Activated T-helper 17 cell treated with anti-CD3 and anti-CD28 coated beads, Interleukin-2, amount 50 U/mL, for 72 hours (primary cell): ENCODE data around the gene SLC9A9. TPM values are rescaled to one million over a fixed set of nuclear protein-coding genes. Genes with fewer than 3 reads are reported as not detected.
"Not testable (repeated sequence)": the region's sequence is repeated elsewhere in the genome, so short reads cannot be mapped to it uniquely, and the experiment has no call there.

Source experiments
- ATAC-seq: fragments of 150-1000 bp; cut with Tn5 transposase; replicated peaks from 2 replicates; pipeline ENCODE4 v1.10.0; 2021; ENCODE audit warnings: mild to moderate bottlenecking, moderate library complexity
- H3K27ac Mint-ChIP-seq: one replicate; pipeline ENCODE4 v1.8.0; 2022; ENCODE audit warnings: mixed read lengths
- H3K27me3 Mint-ChIP-seq: one replicate; pipeline ENCODE4 v1.8.0; 2022; ENCODE audit warnings: mixed read lengths
- H3K36me3 Mint-ChIP-seq: one replicate; pipeline ENCODE4 v1.8.0; 2022; ENCODE audit warnings: low read depth, mild to moderate bottlenecking, mixed read lengths
- H3K4me1 Mint-ChIP-seq: one replicate; pipeline ENCODE4 v1.8.0; 2022; ENCODE audit warnings: mixed read lengths
- H3K4me3 Mint-ChIP-seq: one replicate; pipeline ENCODE4 v1.8.0; 2022; ENCODE audit warnings: mild to moderate bottlenecking, mixed read lengths
- H3K9me3 Mint-ChIP-seq: one replicate; pipeline ENCODE4 v1.8.0; 2022; ENCODE audit warnings: mixed read lengths
- total RNA-seq, 2 donors: library from RNA; stranded (reverse); gene quantifications; one replicate each; pipeline ENCODE4 v1.2.3, GENCODE V29; 2022

The SLC9A9 gene
- total RNA-seq, 2 donors from 2014 or later = 4.0 to 15.2 TPM

GRCh38 chr3:143810166-143810952, 37.9 kb downstream of the SLC9A9 start:
- H3K4me1 Mint-ChIP-seq = peaks cover 19% of the 10 kb centered on the region
- H3K36me3 Mint-ChIP-seq = no peaks in the 10 kb centered on the region
- no peaks in the 10 kb centered on the region for H3K27me3 Mint-ChIP-seq
- H3K4me3 Mint-ChIP-seq = no peak overlapping the region
- H3K9me3 Mint-ChIP-seq = no peaks in the 10 kb centered on the region
- ATAC-seq = no peak
- no peak overlapping the region for H3K27ac Mint-ChIP-seq

- Mint-ChIP-seq H3K27me3 (no peaks in the 10 kb centered on the region), H3K9me3 (no peaks in the 10 kb centered on the region), H3K27ac (no peak overlapping the region), H3K4me3 (no peak overlapping the region), H3K36me3 (no peaks in the 10 kb centered on the region), H3K4me1 (peaks cover 10% of the 10 kb centered on the region)
- no peak for ATAC-seq
These were observed 39.1 kb downstream of the SLC9A9 start for GRCh38 chr3:143809121-143809621.

- Mint-ChIP-seq H3K27me3 (no peaks in the 10 kb centered on the region), H3K36me3 (no peaks in the 10 kb centered on the region)
These were observed 40.2 kb downstream of the SLC9A9 start for GRCh38 chr3:143808030-143808429.

GRCh38 chr3:143806038-143806437, 42.2 kb downstream of the SLC9A9 start:
- Mint-ChIP-seq H3K9me3 (no peaks in the 10 kb centered on the region), H3K27me3 (no peaks in the 10 kb centered on the region), H3K4me3 (no peak overlapping the region), H3K27ac (no peak overlapping the region), H3K36me3 (no peaks in the 10 kb centered on the region), H3K4me1 (no peaks in the 10 kb centered on the region)
- ATAC-seq = no peak

More at GRCh38 chr3:143808030-143808429, 40.2 kb downstream of the SLC9A9 start:
- peak; percentile 89 for ATAC-seq
- Mint-ChIP-seq H3K9me3 (no peaks in the 10 kb centered on the region), H3K4me3 (no peak overlapping the region), H3K27ac (no peak overlapping the region), H3K4me1 (peaks cover 3% of the 10 kb centered on the region)

- ATAC-seq, H3K9me3 Mint-ChIP-seq, H3K27me3 Mint-ChIP-seq, H3K27ac Mint-ChIP-seq, H3K4me3 Mint-ChIP-seq, H3K36me3 Mint-ChIP-seq, H3K4me1 Mint-ChIP-seq: not testable (repeated sequence)
These were observed 42.8 kb downstream of the SLC9A9 start for GRCh38 chr3:143805476-143805875.

GRCh38 chr3:143801046-143801445, 47.2 kb downstream of the SLC9A9 start:
- not testable (repeated sequence) for ATAC-seq, H3K36me3 Mint-ChIP-seq, H3K27me3 Mint-ChIP-seq, H3K4me3 Mint-ChIP-seq, H3K9me3 Mint-ChIP-seq, H3K4me1 Mint-ChIP-seq, H3K27ac Mint-ChIP-seq

GRCh38 chr3:143798151-143798550, 50.1 kb downstream of the SLC9A9 start:
- Mint-ChIP-seq H3K27ac (peak overlapping the region; percentile 6), H3K36me3 (peaks cover 11% of the 10 kb centered on the region)
- H3K4me1 Mint-ChIP-seq, H3K9me3 Mint-ChIP-seq, H3K27me3 Mint-ChIP-seq, H3K4me3 Mint-ChIP-seq, ATAC-seq: not testable (repeated sequence)

- ATAC-seq = peak; percentile 54
- Mint-ChIP-seq H3K4me1 (no peaks in the 10 kb centered on the region), H3K9me3 (peaks cover 6% of the 10 kb centered on the region), H3K36me3 (peaks cover 19% of the 10 kb centered on the region), H3K27me3 (no peaks in the 10 kb centered on the region), H3K27ac (no peak overlapping the region), H3K4me3 (no peak overlapping the region)
These were observed 52.4 kb downstream of the SLC9A9 start for GRCh38 chr3:143795874-143796273.

- H3K9me3 Mint-ChIP-seq = peaks cover 6% of the 10 kb centered on the region
- no peaks in the 10 kb centered on the region for H3K4me1 Mint-ChIP-seq
- no peaks in the 10 kb centered on the region for H3K27me3 Mint-ChIP-seq
- no peak overlapping the region for H3K4me3 Mint-ChIP-seq
- H3K36me3 Mint-ChIP-seq = peaks cover 19% of the 10 kb centered on the region
- H3K27ac Mint-ChIP-seq = no peak overlapping the region
- no peak for ATAC-seq
These were observed 53.3 kb downstream of the SLC9A9 start for GRCh38 chr3:143794793-143795462.

GRCh38 chr3:143793971-143794370, 54.3 kb downstream of the SLC9A9 start:
- H3K36me3 Mint-ChIP-seq = peaks cover 19% of the 10 kb centered on the region
- peaks cover 6% of the 10 kb centered on the region for H3K9me3 Mint-ChIP-seq
- no peaks in the 10 kb centered on the region for H3K4me1 Mint-ChIP-seq
- ATAC-seq = no peak
- H3K27me3 Mint-ChIP-seq = no peaks in the 10 kb centered on the region
- no peak overlapping the region for H3K27ac Mint-ChIP-seq
- H3K4me3 Mint-ChIP-seq = no peak overlapping the region

- Mint-ChIP-seq H3K27me3 (no peaks in the 10 kb centered on the region), H3K4me1 (no peaks in the 10 kb centered on the region), H3K4me3 (no peak overlapping the region), H3K36me3 (peaks cover 19% of the 10 kb centered on the region), H3K9me3 (peaks cover 6% of the 10 kb centered on the region), H3K27ac (no peak overlapping the region)
- ATAC-seq = no peak
These were observed 56.9 kb downstream of the SLC9A9 start for GRCh38 chr3:143791386-143791785.

- no peak for ATAC-seq
- Mint-ChIP-seq H3K4me3 (no peak overlapping the region), H3K27me3 (no peaks in the 10 kb centered on the region), H3K4me1 (no peaks in the 10 kb centered on the region), H3K36me3 (no peaks in the 10 kb centered on the region), H3K9me3 (no peaks in the 10 kb centered on the region), H3K27ac (no peak overlapping the region)
These were observed 61.8 kb downstream of the SLC9A9 start for GRCh38 chr3:143786219-143787191.

GRCh38 chr3:143784446-143784845, 63.8 kb downstream of the SLC9A9 start:
- Mint-ChIP-seq H3K4me3 (no peak overlapping the region), H3K36me3 (no peaks in the 10 kb centered on the region), H3K27me3 (no peaks in the 10 kb centered on the region), H3K4me1 (no peaks in the 10 kb centered on the region), H3K27ac (no peak overlapping the region), H3K9me3 (no peaks in the 10 kb centered on the region)
- ATAC-seq = no peak

- Mint-ChIP-seq H3K27me3 (no peaks in the 10 kb centered on the region), H3K27ac (no peak overlapping the region), H3K4me3 (no peak overlapping the region), H3K36me3 (no peaks in the 10 kb centered on the region), H3K9me3 (no peaks in the 10 kb centered on the region), H3K4me1 (no peaks in the 10 kb centered on the region)
- ATAC-seq = no peak
These were observed 64.4 kb downstream of the SLC9A9 start for GRCh38 chr3:143783851-143784370.
